Iris pigment epithelial cell (primary cell): ENCODE data around the gene SLC1A7.
A peak's percentile ranks its signal among the peaks of the same experiment; 100 is the strongest.

Source experiments
- DNase-seq: peaks from one replicate; pipeline ENCODE4 v3.0.0-alpha.2; 2011; ENCODE audit warnings: low read depth

SLC1A7 gene

GRCh38 chr1:53075761-53076163, 66.7 kb downstream of the SLC1A7 start:
- no peak for DNase-seq

GRCh38 chr1:53075206-53075605, 67.2 kb downstream of the SLC1A7 start:
- no peak for DNase-seq

GRCh38 chr1:53074313-53075154, 67.9 kb downstream of the SLC1A7 start:
- DNase-seq: no peak

GRCh38 chr1:53073868-53074311, 68.5 kb downstream of the SLC1A7 start:
- no peak for DNase-seq

GRCh38 chr1:53073287-53073686, 69.2 kb downstream of the SLC1A7 start:
- DNase-seq: no peak

GRCh38 chr1:53071915-53072314, 70.5 kb downstream of the SLC1A7 start:
- DNase-seq: no peak

GRCh38 chr1:53071167-53071865, 71.1 kb downstream of the SLC1A7 start:
- DNase-seq: no peak

GRCh38 chr1:53070621-53071020, 71.8 kb downstream of the SLC1A7 start:
- DNase-seq: no peak

GRCh38 chr1:53069663-53070327, 72.6 kb downstream of the SLC1A7 start:
- DNase-seq: no peak

- DNase-seq: no peak
Measured at GRCh38 chr1:53069265-53069662, 73.2 kb downstream of the SLC1A7 start.

GRCh38 chr1:53068314-53069099, 73.9 kb downstream of the SLC1A7 start:
- DNase-seq: no peak

- DNase-seq: no peak
Measured at GRCh38 chr1:53067886-53068285, 74.6 kb downstream of the SLC1A7 start.

- DNase-seq: no peak
Measured at GRCh38 chr1:53066891-53067738, 75.3 kb downstream of the SLC1A7 start.

GRCh38 chr1:53066488-53066887, 76.0 kb downstream of the SLC1A7 start:
- no peak for DNase-seq

GRCh38 chr1:53065391-53065790, 77.0 kb downstream of the SLC1A7 start:
- no peak for DNase-seq

GRCh38 chr1:53063744-53064515, 78.5 kb downstream of the SLC1A7 start:
- no peak for DNase-seq

GRCh38 chr1:53062708-53063591, 79.5 kb downstream of the SLC1A7 start:
- no peak for DNase-seq

- DNase-seq: peak; percentile 33
Measured at GRCh38 chr1:53061859-53062707, 80.4 kb downstream of the SLC1A7 start, which contains the start of gene PODN. Gene PODN (plus strand): TSS chr1:53062213. CDS start chr1:53069856, 7,643 bp downstream.
